A172 (cell line): ENCODE data around the gene ZMAT5. TPM values are rescaled to one million over a fixed set of nuclear protein-coding genes. Genes with fewer than 3 reads are reported as not detected.
"Not testable (repeated sequence)": the region's sequence is repeated elsewhere in the genome, so short reads cannot be mapped to it uniquely, and the experiment has no call there.

Source experiments
- DNase-seq: peaks from one replicate; pipeline ENCODE4 v3.0.0-alpha.2; 2015; ENCODE audit warnings: low spot score
- total RNA-seq: library from RNA; depleted of rRNA; stranded (reverse); fragments of >200 nt; shearing (Covaris generic); gene quantifications from 2 replicates; pipeline ENCODE4 v1.2.3, GENCODE V29; 2014

Gene ZMAT5
- total RNA-seq, 1 experiment from 2014 or later, result 12.0 TPM

- not testable (repeated sequence) for DNase-seq
These were observed 12.0 kb downstream of the ZMAT5 start for GRCh38 chr22:29754658-29755395.

GRCh38 chr22:29753808-29754657 is 12.8 kb downstream of the ZMAT5 start:
- no peak for DNase-seq

- no peak for DNase-seq
These were observed 15.1 kb downstream of the ZMAT5 start for GRCh38 chr22:29751669-29752068.

GRCh38 chr22:29750559-29751538 is 16.0 kb downstream of the ZMAT5 start:
- no peak for DNase-seq

- DNase-seq, result no peak
These were observed 16.8 kb downstream of the ZMAT5 start for GRCh38 chr22:29750029-29750428.

- DNase-seq, result no peak
These were observed 18.4 kb downstream of the ZMAT5 start for GRCh38 chr22:29748248-29748893.

DNA sequence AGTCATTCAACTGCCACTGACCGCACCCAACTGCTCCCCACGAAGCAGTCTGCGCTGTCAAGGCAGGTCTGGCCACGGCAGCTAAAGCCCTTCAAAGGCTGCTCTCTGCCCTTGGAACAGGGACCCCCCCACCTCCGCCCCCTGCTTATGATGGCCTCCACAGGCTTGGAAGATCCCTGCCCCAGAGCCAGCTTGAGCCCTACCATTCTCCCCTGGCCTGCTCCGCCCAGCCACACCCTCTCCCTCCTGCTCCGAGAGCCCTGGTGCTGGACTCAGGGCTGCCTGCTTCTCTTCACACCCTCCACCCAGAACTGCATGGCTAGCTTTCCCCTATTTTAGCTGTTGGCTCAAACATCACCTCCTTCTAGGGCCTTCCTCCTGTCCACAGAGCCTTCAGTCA is 19.0 kb downstream of the ZMAT5 start:
- no peak for DNase-seq

DNA sequence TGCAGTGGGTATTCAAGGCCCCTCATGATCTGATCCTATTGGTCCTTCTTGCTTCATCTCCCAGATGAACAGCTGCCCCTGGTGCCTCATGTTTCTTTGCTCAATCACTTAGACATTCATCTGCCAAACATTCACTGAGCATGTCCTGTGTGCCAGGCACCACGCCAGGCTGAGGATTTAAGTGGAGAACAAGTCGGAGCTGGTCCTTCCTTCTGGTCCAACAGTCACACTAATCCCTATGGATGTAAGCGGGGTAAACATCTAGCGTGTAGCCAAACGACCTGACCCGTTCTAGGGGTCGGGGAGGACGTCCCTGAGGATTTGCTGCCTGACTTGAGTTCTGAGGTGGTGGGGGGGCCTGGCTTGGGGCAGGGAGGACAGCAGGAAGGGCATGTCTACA is 21.9 kb downstream of the ZMAT5 start:
- no peak for DNase-seq

DNA sequence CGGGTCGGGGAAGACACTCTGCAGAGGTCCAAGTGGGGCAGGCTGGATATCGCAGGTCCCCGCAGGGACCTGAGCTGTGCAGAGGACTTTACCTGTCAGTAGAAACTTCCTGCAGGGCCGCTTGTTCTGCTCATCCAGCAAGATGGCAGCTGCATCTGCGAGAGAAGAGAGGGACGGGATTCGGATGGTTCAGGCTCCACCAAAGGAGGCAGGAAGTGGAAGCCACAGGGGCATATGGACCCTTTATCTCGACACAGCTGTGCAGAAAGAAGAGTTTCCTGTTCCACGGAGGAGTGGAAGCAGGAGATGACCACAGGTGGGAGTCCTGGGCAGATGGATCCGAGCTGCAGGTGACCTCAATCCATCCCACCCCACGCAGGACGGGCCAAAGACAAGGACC is 24.5 kb downstream of the ZMAT5 start:
- no peak for DNase-seq

DNA sequence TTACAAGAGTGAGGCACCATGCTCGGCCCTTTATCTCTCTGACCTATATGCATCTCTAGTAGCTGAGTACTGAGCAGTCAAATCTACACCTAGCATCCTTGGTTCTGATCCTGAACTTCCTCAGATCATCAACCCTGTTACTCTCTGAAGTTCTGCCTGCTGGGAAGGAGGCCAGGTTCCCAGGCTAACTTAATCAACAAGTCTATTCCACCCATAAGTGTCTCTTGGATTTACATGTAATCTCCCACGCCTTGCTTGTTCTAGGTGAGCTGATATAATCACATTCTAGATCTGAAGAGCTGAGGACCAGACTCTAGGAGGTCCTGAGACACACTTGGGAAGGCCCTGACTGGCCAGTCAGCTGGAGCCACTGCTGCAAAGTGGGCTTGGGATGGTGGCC is 24.9 kb downstream of the ZMAT5 start:
- DNase-seq, result no peak

GRCh38 chr22:29740216-29740615 is 26.6 kb downstream of the ZMAT5 start:
- no peak for DNase-seq

GRCh38 chr22:29739346-29739875 is 27.4 kb downstream of the ZMAT5 start:
- no peak for DNase-seq

GRCh38 chr22:29738118-29738815 is 28.5 kb downstream of the ZMAT5 start:
- no peak for DNase-seq

DNA sequence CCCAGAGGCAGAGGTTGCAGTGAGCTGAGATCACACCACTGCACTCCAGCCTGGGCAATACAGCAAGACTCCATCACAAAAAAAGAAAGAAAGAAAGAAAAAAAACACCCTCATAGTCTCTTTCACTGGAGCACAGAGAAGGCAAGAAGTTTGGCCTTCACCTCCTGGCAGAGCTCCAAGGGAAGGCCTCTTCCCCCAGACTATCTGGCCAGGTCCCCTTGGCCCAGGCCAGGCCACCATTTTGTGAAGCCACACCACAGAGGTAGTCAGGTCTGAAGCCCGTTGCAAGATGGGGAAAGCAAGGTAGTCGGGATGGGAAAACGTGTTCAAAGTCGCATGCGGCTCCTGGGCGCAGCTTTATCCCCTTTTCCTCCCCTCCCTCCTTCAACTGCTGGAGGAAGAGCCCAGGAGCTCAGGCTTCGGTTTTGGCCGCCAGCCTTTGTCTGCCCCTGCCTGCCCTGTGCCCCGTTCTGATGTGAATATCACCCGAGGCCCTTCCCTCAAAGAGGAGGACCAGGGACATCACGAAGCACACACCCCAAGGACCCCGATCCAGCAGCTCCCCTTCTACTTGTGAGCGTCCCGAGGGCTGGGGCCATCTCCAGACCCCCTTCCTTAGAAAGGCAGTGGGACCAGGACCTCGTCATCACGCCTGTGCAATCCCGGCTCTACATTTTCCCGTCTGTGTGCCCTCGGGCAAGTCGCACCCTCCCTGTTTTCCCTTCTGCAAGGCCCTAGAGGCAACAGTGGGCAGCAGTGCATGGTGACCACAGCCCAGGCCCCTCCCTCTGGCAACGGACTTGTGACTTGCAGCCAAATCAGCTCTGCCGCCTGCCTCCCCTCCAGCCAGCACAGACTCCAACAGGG is 29.3 kb downstream of the ZMAT5 start:
- DNase-seq, result peak; percentile 21

GRCh38 chr22:29735416-29735815 is 31.4 kb downstream of the ZMAT5 start:
- DNase-seq, result no peak

DNA sequence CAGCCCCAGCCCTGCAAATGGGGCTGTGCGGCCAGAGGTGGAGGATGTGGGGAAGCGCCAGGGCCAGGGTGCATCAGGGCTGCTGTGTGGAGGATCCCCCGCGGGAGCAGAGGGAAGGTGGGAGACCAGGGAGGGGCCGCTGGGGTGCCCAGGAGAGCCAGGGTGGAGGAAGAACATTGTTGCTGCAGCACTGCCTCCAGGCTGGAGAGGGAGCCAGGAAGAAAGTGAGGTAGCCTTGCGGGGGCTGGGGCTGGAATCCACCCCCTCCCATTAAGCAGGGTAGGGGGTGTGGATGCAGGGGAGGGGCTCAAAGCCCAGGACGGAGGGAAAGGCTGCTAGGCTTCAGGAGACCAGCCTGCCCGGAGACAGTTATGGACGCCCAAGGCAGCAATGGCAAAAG is 32.0 kb downstream of the ZMAT5 start:
- no peak for DNase-seq

- DNase-seq, result no peak
These were observed 32.4 kb downstream of the ZMAT5 start for GRCh38 chr22:29734406-29734805.

- DNase-seq, result peak; percentile 66
These were observed 33.2 kb downstream of the ZMAT5 start for GRCh38 chr22:29733362-29734201.

- no peak for DNase-seq
These were observed 33.9 kb downstream of the ZMAT5 start for GRCh38 chr22:29732883-29733282.
